IMR-90 (cell line): Measurements from ENCODE around the gene ST8SIA6. TPM values are rescaled to one million over a fixed set of nuclear protein-coding genes. Genes with fewer than 3 reads are reported as not detected.

Experiments
- ATAC-seq: fragments of 200-7000 bp; cut with Tn5 transposase; 2 replicates; pipeline ENCODE4 v1.9.1; 2020; ENCODE audit warnings: low read depth, mild to moderate bottlenecking, moderate library complexity
- BruUV-seq: library from RNA; stranded (reverse); fragments of 400-500 nt; replicated peaks from 2 replicates; lab custom pipeline; 2021; lab: Mats Ljungman, UMichigan
- CTCF ChIA-PET: fragments of 300-600 bp; formaldehyde crosslinking; extraction: SDS; loops from one replicate; lab custom pipeline; 2021; ENCODE audit warnings: antibody characterized with exemption; lab: Yijun Ruan, JAX
- POLR2A ChIA-PET: fragments of 300-600 bp; sonication (Branson Sonifier 250); formaldehyde crosslinking; loops from one replicate; lab custom pipeline; 2022; ENCODE audit warnings: antibody characterized with exemption; ENCODE audit not compliant: unreplicated experiment; lab: Charles Lee
- DNase-seq: peaks from one replicate; pipeline ENCODE4 v3.0.0; 2013
- H2AFZ ChIP-seq: replicated peaks from 2 replicates; pipeline ENCODE3; 2013; ENCODE audit warnings: low read length, mild to moderate bottlenecking; ENCODE audit not compliant: poor library complexity
- H2AK5ac ChIP-seq: 2 replicates; pipeline ENCODE4 v1.6.1; 2013; ENCODE audit warnings: low read depth, low read length, inconsistent platforms
- H2AK9ac ChIP-seq: replicated peaks from 2 replicates; pipeline ENCODE3; 2013; ENCODE audit warnings: mild to moderate bottlenecking, low read depth, low read length, moderate library complexity; ENCODE audit not compliant: poor library complexity
- H2BK120ac ChIP-seq: 2 replicates; pipeline ENCODE4 v1.6.1; 2013; ENCODE audit warnings: low read depth, low read length, inconsistent platforms
- H2BK15ac ChIP-seq: 3 replicates; pipeline ENCODE4 v1.6.1; 2013; ENCODE audit warnings: low read depth, low read length, inconsistent platforms
- H2BK20ac ChIP-seq: 2 replicates; pipeline ENCODE4 v1.6.1; 2013; ENCODE audit warnings: low read depth, mild to moderate bottlenecking, inconsistent platforms, low read length, moderate library complexity
- H2BK5ac ChIP-seq: 2 replicates; pipeline ENCODE4 v1.6.1; 2013; ENCODE audit warnings: mild to moderate bottlenecking, low read depth, low read length, inconsistent platforms; ENCODE audit not compliant: poor library complexity, severe bottlenecking
- H3K14ac ChIP-seq: replicated peaks from 2 replicates; pipeline ENCODE4 v1.6.1; 2013; ENCODE audit warnings: low read depth, low read length, inconsistent platforms
- H3K18ac ChIP-seq: 2 replicates; pipeline ENCODE4 v1.6.1; 2013; ENCODE audit warnings: low read depth, low read length, control low read depth
- H3K23ac ChIP-seq: 2 replicates; pipeline ENCODE4 v1.6.1; 2013; ENCODE audit warnings: low read depth, low read length, inconsistent platforms
- H3K27ac ChIP-seq: 2 replicates; pipeline ENCODE4 v1.5.1; 2013; ENCODE audit warnings: mild to moderate bottlenecking, control low read depth, low read length; ENCODE audit not compliant: insufficient read depth
- H3K27me3 ChIP-seq: 2 replicates; pipeline ENCODE4 v1.6.1; 2013; ENCODE audit warnings: low read length; ENCODE audit not compliant: control insufficient read depth, insufficient read depth
- H3K36me3 ChIP-seq: 2 replicates; pipeline ENCODE4 v1.6.1; 2013; ENCODE audit warnings: low read length, mixed read lengths; ENCODE audit not compliant: control insufficient read depth, insufficient read depth
- H3K4ac ChIP-seq: 2 replicates; pipeline ENCODE4 v1.6.1; 2013; ENCODE audit warnings: low read depth, low read length, inconsistent platforms
- H3K4me1 ChIP-seq: 2 replicates; pipeline ENCODE4 v1.6.1; 2013; ENCODE audit warnings: low read length, mixed read lengths; ENCODE audit not compliant: control insufficient read depth, insufficient read depth
- H3K4me2 ChIP-seq: 2 replicates; pipeline ENCODE4 v1.6.1; 2013; ENCODE audit warnings: low read depth, mild to moderate bottlenecking, control low read depth, low read length, moderate library complexity
- H3K4me3 ChIP-seq: 2 replicates; pipeline ENCODE4 v1.5.1; 2013; ENCODE audit warnings: low read depth, mild to moderate bottlenecking, control low read depth, low read length, moderate library complexity; ENCODE audit not compliant: insufficient read depth
- H3K56ac ChIP-seq: 2 replicates; pipeline ENCODE4 v1.6.1; 2013; ENCODE audit warnings: low read length, inconsistent platforms; ENCODE audit not compliant: insufficient read depth; ENCODE audit errors: extremely low read depth
- H3K79me1 ChIP-seq, 2 experiments: 2 replicates each; pipeline ENCODE4 v1.6.1; 2013; ENCODE audit warnings: low read length in 2 of 2, inconsistent platforms in 1 of 2, low read depth in 1 of 2
- H3K9ac ChIP-seq: 2 replicates; pipeline ENCODE4 v1.6.1; 2013; ENCODE audit warnings: low read depth, low read length, control low read depth
- H3K9me1 ChIP-seq: 2 replicates; pipeline ENCODE4 v1.6.1; 2013; ENCODE audit warnings: low read length, inconsistent platforms; ENCODE audit not compliant: insufficient read depth
- H3K9me3 ChIP-seq: 2 replicates; pipeline ENCODE4 v1.6.1; 2013; ENCODE audit warnings: low read length; ENCODE audit not compliant: control insufficient read depth, insufficient read depth
- H4K20me1 ChIP-seq: 2 replicates; pipeline ENCODE4 v1.6.1; 2013; ENCODE audit warnings: low read length, inconsistent platforms; ENCODE audit not compliant: insufficient read depth
- H4K5ac ChIP-seq: 2 replicates; pipeline ENCODE4 v1.6.1; 2013; ENCODE audit warnings: mild to moderate bottlenecking, low read depth, low read length, control low read depth
- H4K8ac ChIP-seq, 2 experiments: 2 replicates each; pipeline ENCODE4 v1.6.1; 2013; ENCODE audit warnings: low read depth in 2 of 2, low read length in 2 of 2, control low read depth in 1 of 2, inconsistent platforms in 1 of 2
- H4K91ac ChIP-seq: 2 replicates; pipeline ENCODE4 v1.6.1; 2013; ENCODE audit warnings: low read depth, low read length, inconsistent platforms; ENCODE audit not compliant: insufficient read depth
- BHLHE40 ChIP-seq: fragments of 150-350 bp; IDR thresholded peaks from 2 replicates; pipeline ENCODE4 v1.6.1; 2016; ENCODE audit warnings: mild to moderate bottlenecking, low read depth, low read length
- CEBPB ChIP-seq: IDR thresholded peaks from 2 replicates; pipeline ENCODE4 v1.6.1; 2012; ENCODE audit warnings: low read depth, low read length, improper control_type of control experiment
- CHD1 ChIP-seq: IDR thresholded peaks from 2 replicates; pipeline ENCODE4 v1.6.1; 2012; ENCODE audit warnings: low read depth, low read length, improper control_type of control experiment
- CTCF ChIP-seq: conservative IDR thresholded peaks from 2 replicates; pipeline ENCODE4 v1.5.1; 2012; ENCODE audit warnings: mild to moderate bottlenecking, low read depth, low read length, improper control_type of control experiment
- ELK1 ChIP-seq: fragments of 150-350 bp; IDR thresholded peaks from 2 replicates; pipeline ENCODE4 v1.6.1; 2016; ENCODE audit warnings: low read depth, mild to moderate bottlenecking, low read length, moderate library complexity, borderline replicate concordance
- FOS ChIP-seq: fragments of 150-350 bp; IDR thresholded peaks from 2 replicates; pipeline ENCODE4 v1.6.1; 2016; ENCODE audit warnings: low read depth, low read length
- MAFK ChIP-seq: IDR thresholded peaks from 2 replicates; pipeline ENCODE4 v1.6.1; 2012; ENCODE audit warnings: low read depth, low read length, improper control_type of control experiment
- MAZ ChIP-seq: IDR thresholded peaks from 2 replicates; pipeline ENCODE4 v1.6.1; 2012; ENCODE audit warnings: low read depth, mild to moderate bottlenecking, low read length, improper control_type of control experiment, moderate library complexity, borderline replicate concordance
- MXI1 ChIP-seq: IDR thresholded peaks from 2 replicates; pipeline ENCODE4 v1.6.1; 2012; ENCODE audit warnings: low read depth, mild to moderate bottlenecking, low read length, moderate library complexity, borderline replicate concordance
- NFE2L2 ChIP-seq: fragments of 150-350 bp; IDR thresholded peaks from 2 replicates; pipeline ENCODE4 v1.6.1; 2016; ENCODE audit warnings: low read depth, mild to moderate bottlenecking, low read length
- POLR2A ChIP-seq: IDR thresholded peaks from 2 replicates; pipeline ENCODE4 v1.6.1; 2012; ENCODE audit warnings: mild to moderate bottlenecking, low read depth, low read length
- RAD21 ChIP-seq: IDR thresholded peaks from 2 replicates; pipeline ENCODE4 v1.6.1; 2012; ENCODE audit warnings: low read length, improper control_type of control experiment
- RCOR1 ChIP-seq: IDR thresholded peaks from 2 replicates; pipeline ENCODE4 v1.6.1; 2012; ENCODE audit warnings: mild to moderate bottlenecking, low read length, improper control_type of control experiment; ENCODE audit not compliant: insufficient replicate concordance
- RFX5 ChIP-seq: IDR thresholded peaks from 2 replicates; pipeline ENCODE4 v1.8.0; 2012; ENCODE audit warnings: low read depth, mild to moderate bottlenecking, low read length, moderate library complexity
- SMC3 ChIP-seq: fragments of 150-350 bp; IDR thresholded peaks from 2 replicates; pipeline ENCODE4 v1.6.1; 2016; ENCODE audit warnings: low read depth, mild to moderate bottlenecking, antibody characterized with exemption, low read length, moderate library complexity
- USF2 ChIP-seq: fragments of 150-350 bp; IDR thresholded peaks from 2 replicates; pipeline ENCODE4 v1.6.1; 2017; ENCODE audit warnings: mild to moderate bottlenecking, antibody characterized with exemption, low read length, low read depth
- WGBS, 2 experiments: methylation state at CpG; one replicate each; pipeline versions ENCODE4 v1.1.5 to v1.1.7; 2013; ENCODE audit warnings: missing lambda C conversion rate in 2 of 2; ENCODE audit not compliant: insufficient read length in 1 of 2; ENCODE audit errors: extremely low coverage in 2 of 2; 5-methylcytosine and 5-hydroxymethylcytosine counted together
- dilution Hi-C: fragments of 300-500 bp; cut with HindIII; formaldehyde crosslinking; loops from one replicate; pipeline ENCODE4 v1.14.3; 2018; ENCODE audit warnings: low sequenced_read_pairs; ENCODE audit not compliant: unreplicated experiment
- in situ Hi-C: fragments of 300-500 bp; cut with MboI; formaldehyde crosslinking; loops from 3 replicates; pipeline ENCODE4 v1.14.3; 2019; ENCODE audit warnings: low sequenced_read_pairs, inconsistent platforms, mixed read lengths
- intact Hi-C: fragments of 100-400 bp; cut with micrococcal nuclease; formaldehyde crosslinking; loops from 2 replicates; pipeline ENCODE4 v1.10.0; 2022
- polyA plus RNA-seq, 3 experiments: library from polyadenylated mRNA; depleted of rRNA; stranded (reverse); fragments of >200 nt; gene quantifications; 2 replicates each; pipeline ENCODE4 v1.2.3, GENCODE V29; 2012; ENCODE audit warnings: low replicate concordance in 1 of 3
- total RNA-seq: library from RNA; depleted of rRNA; stranded (reverse); fragments of >200 nt; gene quantifications from 2 replicates; pipeline ENCODE4 v1.2.3, GENCODE V29; 2012

ST8SIA6 gene
- total and polyA plus RNA-seq, 2 of the 4 experiments (the other 2 are of a cell fraction): 0.10 to 0.18 TPM

- no peak overlapping the region for H3K4ac ChIP-seq
- TF ChIP-seq BHLHE40 (no peak), CEBPB (no peak), ELK1 (no peak), MAFK (no peak), RCOR1 (no peak), CHD1 (no peak), RAD21 (no peak), NFE2L2 (no peak), MXI1 (no peak), SMC3 (no peak), MAZ (no peak), POLR2A (no peak), CTCF (no peak), RFX5 (no peak), USF2 (no peak), FOS (no peak)
- no peak overlapping the region for H4K8ac ChIP-seq
- no peak overlapping the region for H3K14ac ChIP-seq
- no peak overlapping the region for H3K18ac ChIP-seq
- no peak overlapping the region for H2BK15ac ChIP-seq
- no TSS peak for BruUV-seq
- H2AFZ ChIP-seq: no peak overlapping the region
- in situ Hi-C loops (no loop called here), dilution Hi-C loops (no loop called here), intact Hi-C loops (no loop called here)
- no peak overlapping the region for H4K91ac ChIP-seq
- H2BK20ac ChIP-seq: no peak overlapping the region
- H3K9me1 ChIP-seq: no peaks in the 10 kb centered on the region
- no peaks in the 10 kb centered on the region for H3K36me3 ChIP-seq
- no peak overlapping the region for H3K23ac ChIP-seq
- H3K56ac ChIP-seq: no peak overlapping the region
- POLR2A ChIA-PET: no interaction called here
- no peak overlapping the region for H2AK5ac ChIP-seq
- no peak overlapping the region for H2BK5ac ChIP-seq
- no CpG with 5 or more reads among the region's 3 CpGs for WGBS, 2 experiments
- H4K5ac ChIP-seq: no peak overlapping the region
- no peak overlapping the region for H3K4me3 ChIP-seq
- H4K20me1 ChIP-seq: no peaks in the 10 kb centered on the region
- no peaks in the 10 kb centered on the region for H3K9me3 ChIP-seq
- ATAC-seq (no peak), DNase-seq (no peak)
- H3K27me3 ChIP-seq: no peaks in the 10 kb centered on the region
- H3K4me2 ChIP-seq: no peak overlapping the region
- no peak overlapping the region for H2BK120ac ChIP-seq
- CTCF ChIA-PET: no interaction called here
- no peak overlapping the region for H3K27ac ChIP-seq
- 0 out of 2 replicates have a peak, but pooled peaks cover 3% of the 10 kb centered on the region for H3K4me1 ChIP-seq
- H2AK9ac ChIP-seq: no peak overlapping the region
- no peaks in the 10 kb centered on the region for H3K79me1 ChIP-seq
- H3K9ac ChIP-seq: no peak overlapping the region
Observed at GRCh38 chr10:17472481-17473227, 18.3 kb upstream of the ST8SIA6 start.
